ENCODE measurements around the gene IDH2. TPM values are rescaled to one million over a fixed set of nuclear protein-coding genes. Genes with fewer than 3 reads are reported as not detected.

The IDH2 gene
- total RNA-seq, 1 donor from 2014 or later, result 43.1 TPM

GRCh38 chr15:90046289-90046688 lies 56.0 kb downstream of the IDH2 start:
- Histone ChIP-seq H3K4me3 (no peak overlapping the region), H3K27me3 (no peaks in the 10 kb centered on the region), H3K27ac (peak overlapping the region; percentile 79), H3K36me3 (no peaks in the 10 kb centered on the region), H3K4me1 (peaks cover 20% of the 10 kb centered on the region), H3K9me3 (no peaks in the 10 kb centered on the region)
- intact Hi-C loops (cut with DNase I), result no loop called here
- TF ChIP-seq, protein P1, sequence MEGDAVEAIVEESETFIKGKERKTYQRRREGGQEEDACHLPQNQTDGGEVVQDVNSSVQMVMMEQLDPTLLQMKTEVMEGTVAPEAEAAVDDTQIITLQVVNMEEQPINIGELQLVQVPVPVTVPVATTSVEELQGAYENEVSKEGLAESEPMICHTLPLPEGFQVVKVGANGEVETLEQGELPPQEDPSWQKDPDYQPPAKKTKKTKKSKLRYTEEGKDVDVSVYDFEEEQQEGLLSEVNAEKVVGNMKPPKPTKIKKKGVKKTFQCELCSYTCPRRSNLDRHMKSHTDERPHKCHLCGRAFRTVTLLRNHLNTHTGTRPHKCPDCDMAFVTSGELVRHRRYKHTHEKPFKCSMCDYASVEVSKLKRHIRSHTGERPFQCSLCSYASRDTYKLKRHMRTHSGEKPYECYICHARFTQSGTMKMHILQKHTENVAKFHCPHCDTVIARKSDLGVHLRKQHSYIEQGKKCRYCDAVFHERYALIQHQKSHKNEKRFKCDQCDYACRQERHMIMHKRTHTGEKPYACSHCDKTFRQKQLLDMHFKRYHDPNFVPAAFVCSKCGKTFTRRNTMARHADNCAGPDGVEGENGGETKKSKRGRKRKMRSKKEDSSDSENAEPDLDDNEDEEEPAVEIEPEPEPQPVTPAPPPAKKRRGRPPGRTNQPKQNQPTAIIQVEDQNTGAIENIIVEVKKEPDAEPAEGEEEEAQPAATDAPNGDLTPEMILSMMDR (IDR thresholded peaks at IDR 0.05), result no peak
- ATAC-seq (no peak), DNase-seq (no peak)

DNA sequence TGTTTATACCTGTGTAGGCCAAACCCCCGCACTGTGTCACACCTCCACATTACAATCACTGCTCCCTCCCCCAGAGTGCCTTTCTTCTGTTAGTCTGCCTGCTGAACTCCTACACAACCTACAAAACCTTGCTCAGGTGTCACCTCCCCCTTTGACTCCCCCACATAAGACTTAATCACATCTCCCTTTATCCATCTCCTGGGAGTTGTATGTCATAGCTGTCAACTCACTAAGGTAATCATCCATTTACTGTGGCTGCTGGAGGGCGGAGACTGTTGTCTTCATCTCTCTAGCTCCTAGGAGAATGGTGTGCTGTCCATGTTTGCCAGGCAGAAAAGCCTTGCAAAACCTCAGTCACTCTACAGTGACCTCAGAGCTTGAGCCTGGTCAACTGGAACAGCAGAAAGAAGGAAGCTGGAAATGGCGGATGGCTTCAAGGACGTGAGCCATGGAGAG lies 57.3 kb downstream of the IDH2 start:
- Histone ChIP-seq H3K4me1 (peaks cover 31% of the 10 kb centered on the region), H3K4me3 (no peak overlapping the region), H3K27me3 (no peaks in the 10 kb centered on the region), H3K9me3 (no peaks in the 10 kb centered on the region), H3K27ac (no peak overlapping the region), H3K36me3 (no peaks in the 10 kb centered on the region)
- DNase-seq, result no peak
- intact Hi-C loops (cut with DNase I), result no loop called here
- TF ChIP-seq, protein P1 (IDR thresholded peaks at IDR 0.05), result no peak
- ATAC-seq, result no peak

DNA sequence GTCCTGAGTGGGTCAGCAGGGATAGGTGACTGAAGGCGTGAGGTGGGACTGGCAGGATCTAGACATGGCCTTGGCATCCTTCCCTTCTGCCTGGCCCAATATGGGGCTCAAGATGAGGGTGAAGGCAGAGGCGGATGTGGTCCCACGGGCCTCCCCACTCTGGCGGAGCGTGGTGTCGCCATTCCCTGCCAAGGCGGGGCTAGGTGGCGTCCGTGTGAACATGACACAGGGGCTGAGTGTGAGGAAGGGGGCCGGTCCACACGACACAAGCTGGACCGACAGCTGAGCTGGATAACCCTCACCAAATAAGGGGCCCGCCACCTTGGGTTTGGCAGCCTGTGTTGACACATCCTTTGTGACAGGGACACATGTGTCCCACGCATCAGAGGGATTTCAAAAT lies 58.1 kb downstream of the IDH2 start:
- no peaks in the 10 kb centered on the region for H3K9me3 ChIP-seq

GRCh38 chr15:90043530-90044010 lies 58.7 kb downstream of the IDH2 start:
- Histone ChIP-seq H3K36me3 (no peaks in the 10 kb centered on the region), H3K27me3 (no peaks in the 10 kb centered on the region), H3K4me1 (peaks cover 42% of the 10 kb centered on the region), H3K27ac (no peak overlapping the region), H3K4me3 (no peak overlapping the region), H3K9me3 (no peaks in the 10 kb centered on the region)
- TF ChIP-seq, protein P1 (IDR thresholded peaks at IDR 0.05), result no peak
- no peak for DNase-seq
- intact Hi-C loops (cut with DNase I), result no loop called here
- ATAC-seq, result no peak

More for the DNA sequence above, 58.1 kb downstream of the IDH2 start:
- intact Hi-C loops (cut with DNase I), result no loop called here
- H3K36me3 ChIP-seq, result no peaks in the 10 kb centered on the region
- no peak overlapping the region for H3K27ac ChIP-seq
- H3K27me3 ChIP-seq, result no peaks in the 10 kb centered on the region
- ATAC-seq, result no peak
- no peak overlapping the region for H3K4me3 ChIP-seq
- peaks cover 36% of the 10 kb centered on the region for H3K4me1 ChIP-seq
- no peak for DNase-seq
- TF ChIP-seq, protein P1 (IDR thresholded peaks at IDR 0.05), result no peak

GRCh38 chr15:90042766-90043529 lies 59.3 kb downstream of the IDH2 start:
- Histone ChIP-seq H3K4me3 (no peak overlapping the region), H3K36me3 (no peaks in the 10 kb centered on the region), H3K27me3 (no peaks in the 10 kb centered on the region), H3K4me1 (peaks cover 45% of the 10 kb centered on the region), H3K9me3 (no peaks in the 10 kb centered on the region), H3K27ac (no peak overlapping the region)
- TF ChIP-seq, protein P1 (IDR thresholded peaks at IDR 0.05), result no peak
- ATAC-seq (no peak), DNase-seq (no peak)
- intact Hi-C loops (cut with DNase I), result no loop called here

Measured in upper lobe of right lung (tissue), 1 donor.